Measurements from ENCODE around the gene RAB3GAP1. TPM values are rescaled to one million over a fixed set of nuclear protein-coding genes. Genes with fewer than 3 reads are reported as not detected.

The RAB3GAP1 gene
- total and polyA plus RNA-seq, 2 of the 4 experiments (the other 2 are of a cell fraction), result 21.2 to 65.8 TPM

DNA sequence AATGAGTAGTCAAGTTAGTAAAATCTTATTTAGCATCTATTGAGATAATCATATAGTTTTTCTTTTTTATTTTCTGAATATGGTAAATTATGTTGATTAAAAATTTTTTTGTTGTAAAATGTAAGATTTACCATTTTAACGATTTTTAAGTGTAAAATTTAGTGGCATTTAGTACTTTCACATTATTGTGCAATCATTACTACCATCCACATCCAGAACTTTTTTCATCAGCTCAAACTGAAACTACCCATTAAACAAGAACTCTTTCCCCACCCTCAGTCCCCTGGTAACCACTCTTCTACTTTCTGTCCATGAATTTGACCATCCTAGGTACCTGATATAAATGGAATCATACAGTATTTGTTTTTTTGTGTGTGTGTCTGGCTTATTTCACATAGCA lies 11.1 kb downstream of the RAB3GAP1 start:
- Histone ChIP-seq H3K27ac (ENCODE audit: insufficient read depth, low read length) (no peak overlapping the region), H3K9ac (ENCODE audit: low read depth, low read length) (no peak overlapping the region), H2AK5ac (ENCODE audit: low read depth, low read length) (no peak overlapping the region), H3K4me3 (ENCODE audit: insufficient read depth, low read depth, low read length) (no peak overlapping the region), H3K9me1 (ENCODE audit: insufficient read depth, low read length) (no peaks in the 10 kb centered on the region), H2BK15ac (ENCODE audit: low read depth, low read length) (no peak overlapping the region), H3K9me3 (ENCODE audit: control insufficient read depth, insufficient read depth, low read length) (no peaks in the 10 kb centered on the region), H2AFZ (replicated peaks; ENCODE audit: low read length, poor library complexity) (no peak overlapping the region), H3K14ac (replicated peaks; ENCODE audit: low read depth, low read length) (no peak overlapping the region), H3K36me3 (ENCODE audit: control insufficient read depth, insufficient read depth, low read length) (peaks cover 11% of the 10 kb centered on the region), H2AK9ac (replicated peaks; ENCODE audit: low read depth, low read length, poor library complexity) (no peak overlapping the region), H4K91ac (ENCODE audit: insufficient read depth, low read depth, low read length) (no peak overlapping the region), H3K23ac (ENCODE audit: low read depth, low read length) (no peak overlapping the region), H3K4me2 (ENCODE audit: low read depth, low read length) (no peak overlapping the region), H3K79me1 (ENCODE audit: low read depth in 1 of 2, low read length in 2 of 2) (peaks cover 19 to 28% of the 10 kb centered on the region in 2 experiments), H4K20me1 (ENCODE audit: insufficient read depth, low read length) (peaks cover 9% of the 10 kb centered on the region; the same call in 1 of the 2 replicates), H4K8ac (ENCODE audit: low read depth in 2 of 2, low read length in 2 of 2) (no peak overlapping the region), H2BK20ac (ENCODE audit: low read depth, low read length) (no peak overlapping the region), H2BK5ac (ENCODE audit: low read depth, low read length, poor library complexity, severe bottlenecking) (no peak overlapping the region), H3K18ac (ENCODE audit: low read depth, low read length) (no peak overlapping the region), H3K4ac (ENCODE audit: low read depth, low read length) (no peak overlapping the region), H4K5ac (ENCODE audit: low read depth, low read length) (no peak overlapping the region), H2BK120ac (ENCODE audit: low read depth, low read length) (no peak overlapping the region), H3K27me3 (ENCODE audit: control insufficient read depth, insufficient read depth, low read length) (no peaks in the 10 kb centered on the region), H3K4me1 (ENCODE audit: control insufficient read depth, insufficient read depth, low read length) (peaks cover 4% of the 10 kb centered on the region; the same call in 1 of the 2 replicates), H3K56ac (ENCODE audit: extremely low read depth, insufficient read depth, low read length) (no peak overlapping the region)
- ChIA-PET CTCF (no interaction called here), POLR2A (ENCODE audit: unreplicated experiment) (no interaction called here)
- intact Hi-C loops (cut with micrococcal nuclease), result no loop called here
- 100% methylated on average over 1 of the region's 1 CpG; no CpG with 5 or more reads in 1 of the 2 experiments for WGBS, 2 experiments (ENCODE audit: extremely low coverage in 2 of 2, insufficient read length in 1 of 2)
- no peak for DNase-seq
- BruUV-seq (replicated peaks), result no TSS peak
- in situ Hi-C loops (cut with MboI; ENCODE audit: low sequenced_read_pairs), result no loop called here
- TF ChIP-seq MAZ (IDR thresholded peaks at IDR 0.05; ENCODE audit: borderline replicate concordance, low read depth, low read length) (no peak), USF2 (IDR thresholded peaks at IDR 0.05; ENCODE audit: low read depth, low read length) (no peak), CEBPB (IDR thresholded peaks at IDR 0.05; ENCODE audit: low read depth, low read length) (peak; percentile 91), NFE2L2 (IDR thresholded peaks at IDR 0.05; ENCODE audit: low read depth, low read length) (no peak), POLR2A (IDR thresholded peaks at IDR 0.05; ENCODE audit: low read depth, low read length) (no peak)
- TF ChIP-seq, protein P1, sequence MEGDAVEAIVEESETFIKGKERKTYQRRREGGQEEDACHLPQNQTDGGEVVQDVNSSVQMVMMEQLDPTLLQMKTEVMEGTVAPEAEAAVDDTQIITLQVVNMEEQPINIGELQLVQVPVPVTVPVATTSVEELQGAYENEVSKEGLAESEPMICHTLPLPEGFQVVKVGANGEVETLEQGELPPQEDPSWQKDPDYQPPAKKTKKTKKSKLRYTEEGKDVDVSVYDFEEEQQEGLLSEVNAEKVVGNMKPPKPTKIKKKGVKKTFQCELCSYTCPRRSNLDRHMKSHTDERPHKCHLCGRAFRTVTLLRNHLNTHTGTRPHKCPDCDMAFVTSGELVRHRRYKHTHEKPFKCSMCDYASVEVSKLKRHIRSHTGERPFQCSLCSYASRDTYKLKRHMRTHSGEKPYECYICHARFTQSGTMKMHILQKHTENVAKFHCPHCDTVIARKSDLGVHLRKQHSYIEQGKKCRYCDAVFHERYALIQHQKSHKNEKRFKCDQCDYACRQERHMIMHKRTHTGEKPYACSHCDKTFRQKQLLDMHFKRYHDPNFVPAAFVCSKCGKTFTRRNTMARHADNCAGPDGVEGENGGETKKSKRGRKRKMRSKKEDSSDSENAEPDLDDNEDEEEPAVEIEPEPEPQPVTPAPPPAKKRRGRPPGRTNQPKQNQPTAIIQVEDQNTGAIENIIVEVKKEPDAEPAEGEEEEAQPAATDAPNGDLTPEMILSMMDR (conservative IDR thresholded peaks at IDR 0.05; ENCODE audit: low read depth, low read length), result no peak
- dilution Hi-C loops (cut with HindIII; ENCODE audit: low sequenced_read_pairs, unreplicated experiment), result no loop called here
- ATAC-seq (ENCODE audit: low read depth), result no peak
